Activated CD4-positive, alpha-beta T cell treated with anti-CD3 and anti-CD28 coated beads for 36 hours (primary cell): ENCODE data around the gene GPR65. TPM values are rescaled to one million over a fixed set of nuclear protein-coding genes. Genes with fewer than 3 reads are reported as not detected.

Experiments used
- ATAC-seq: fragments of 200-7000 bp; cut with Tn5 transposase; one replicate; pipeline ENCODE4 v1.10.0; 2021; ENCODE audit warnings: mild to moderate bottlenecking, moderate library complexity
- CTCF ChIA-PET: fragments of 350-600 bp; sonication (Branson Sonifier 250); formaldehyde crosslinking; loops from one replicate; lab custom pipeline; 2021; ENCODE audit warnings: antibody characterized with exemption; lab: Charles Lee
- POLR2A ChIA-PET: fragments of 350-600 bp; sonication (Branson Sonifier 250); formaldehyde crosslinking; loops from one replicate; lab custom pipeline; 2021; ENCODE audit warnings: antibody characterized with exemption, inconsistent platforms; lab: Charles Lee
- DNase-seq: peaks from one replicate; pipeline ENCODE4 v3.0.0-alpha.2; 2020
- H3K27ac Mint-ChIP-seq: one replicate; pipeline ENCODE4 v1.8.0; 2021; ENCODE audit warnings: mixed read lengths
- H3K27me3 Mint-ChIP-seq: one replicate; pipeline ENCODE4 v1.8.0; 2021; ENCODE audit warnings: mixed read lengths
- H3K36me3 Mint-ChIP-seq: one replicate; pipeline ENCODE4 v1.8.0; 2021; ENCODE audit warnings: low read depth, mixed read lengths
- H3K4me1 Mint-ChIP-seq: one replicate; pipeline ENCODE4 v1.8.0; 2021; ENCODE audit warnings: mixed read lengths
- H3K4me3 Mint-ChIP-seq: one replicate; pipeline ENCODE4 v1.8.0; 2021; ENCODE audit warnings: mild to moderate bottlenecking, moderate library complexity, mixed read lengths
- H3K9me3 Mint-ChIP-seq: one replicate; pipeline ENCODE4 v1.8.0; 2021; ENCODE audit warnings: low read depth, mixed read lengths
- intact Hi-C, 2 experiments: fragments of 100-400 bp; cut with DNase I in 1 of 2; cut with micrococcal nuclease in 1 of 2; formaldehyde crosslinking; loops; one replicate each; pipeline versions ENCODE4 v1.14.2 to v1.15.1; 2022 to 2024; cut with DNase I, micrococcal nuclease
- total RNA-seq, 2 experiments: library from RNA; stranded (reverse); gene quantifications; one replicate each; pipeline ENCODE4 v1.2.3, GENCODE V29; 2021

Gene GPR65
- total RNA-seq, 2 experiments from 2014 or later = 13.7 to 14.0 TPM

GRCh38 chr14:88036422-88036821 lies 31.5 kb downstream of the GPR65 start:
- Mint-ChIP-seq H3K4me3 (no peak overlapping the region), H3K9me3 (no peaks in the 10 kb centered on the region), H3K4me1 (peaks cover 2% of the 10 kb centered on the region), H3K27ac (no peak overlapping the region), H3K27me3 (no peaks in the 10 kb centered on the region), H3K36me3 (no peaks in the 10 kb centered on the region)
- intact Hi-C loops = no loop called here
- CTCF ChIA-PET = interaction anchor here (0.8 kb wide), 1 partner anchor 91 kb away, joined by 4 read pairs; no protein-coding TSS in a partner anchor
- no peak for ATAC-seq
- POLR2A ChIA-PET = no interaction called here
- DNase-seq = no peak

DNA sequence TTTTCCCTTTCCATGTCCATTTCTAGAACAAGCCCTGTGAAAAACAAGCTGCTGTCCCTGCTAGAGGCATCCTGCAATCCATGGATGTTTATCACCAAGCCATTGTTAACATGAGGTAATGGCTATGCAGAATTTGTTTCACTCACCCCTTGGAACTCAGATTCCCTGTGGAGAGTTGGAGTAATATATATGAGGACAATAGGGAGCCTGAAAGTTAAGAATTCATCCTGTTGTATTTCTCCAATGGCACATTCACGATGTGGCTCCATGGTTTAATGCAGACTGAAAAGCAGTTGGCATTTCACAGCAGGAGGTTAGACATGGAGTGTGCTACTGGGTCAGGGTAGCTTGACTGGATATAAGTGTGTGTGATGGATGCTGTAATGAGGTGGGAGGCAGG lies 32.4 kb downstream of the GPR65 start:
- no peak overlapping the region for H3K4me3 Mint-ChIP-seq
- ChIA-PET POLR2A (no interaction called here), CTCF (no interaction called here)
- intact Hi-C loops = no loop called here
- H3K27ac Mint-ChIP-seq = no peak overlapping the region
- no peaks in the 10 kb centered on the region for H3K36me3 Mint-ChIP-seq
- no peaks in the 10 kb centered on the region for H3K9me3 Mint-ChIP-seq
- peaks cover 2% of the 10 kb centered on the region for H3K4me1 Mint-ChIP-seq
- DNase-seq (no peak), ATAC-seq (no peak)
- H3K27me3 Mint-ChIP-seq = no peaks in the 10 kb centered on the region

DNA sequence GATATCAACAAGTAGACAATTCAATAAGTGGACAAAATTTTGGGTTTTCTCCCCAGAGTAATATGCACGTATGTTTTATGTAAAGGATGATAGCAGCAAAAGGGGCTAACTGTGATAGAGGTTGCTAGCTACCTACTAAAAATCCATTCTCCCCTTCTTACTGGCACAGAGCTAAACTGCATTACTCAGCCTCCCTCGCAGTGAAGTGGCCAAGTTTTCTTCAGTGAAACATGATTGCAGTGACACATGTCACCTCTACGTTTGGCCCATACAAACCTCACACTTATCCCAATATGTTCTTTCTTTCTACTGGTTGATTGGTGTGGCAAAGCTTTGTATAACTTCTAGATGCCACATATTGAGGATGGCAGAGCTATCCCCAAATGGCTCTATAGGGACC lies 34.3 kb downstream of the GPR65 start:
- ChIA-PET POLR2A (interaction anchor here (0.6 kb wide), 1 partner anchor 36 kb away, joined by 3 read pairs; no protein-coding TSS in a partner anchor), CTCF (interaction anchor here (1.0 to 1.9 kb wide), 4 partner anchors 17 to 93 kb away, joined by 3 to 4 read pairs (median 4); no protein-coding TSS in a partner anchor)
- Mint-ChIP-seq H3K4me1 (peaks cover 4% of the 10 kb centered on the region), H3K9me3 (no peaks in the 10 kb centered on the region), H3K27me3 (no peaks in the 10 kb centered on the region), H3K36me3 (no peaks in the 10 kb centered on the region), H3K27ac (no peak overlapping the region), H3K4me3 (no peak overlapping the region)
- ATAC-seq = peak; percentile 53
- intact Hi-C loops = no loop called here
- no peak for DNase-seq

DNA sequence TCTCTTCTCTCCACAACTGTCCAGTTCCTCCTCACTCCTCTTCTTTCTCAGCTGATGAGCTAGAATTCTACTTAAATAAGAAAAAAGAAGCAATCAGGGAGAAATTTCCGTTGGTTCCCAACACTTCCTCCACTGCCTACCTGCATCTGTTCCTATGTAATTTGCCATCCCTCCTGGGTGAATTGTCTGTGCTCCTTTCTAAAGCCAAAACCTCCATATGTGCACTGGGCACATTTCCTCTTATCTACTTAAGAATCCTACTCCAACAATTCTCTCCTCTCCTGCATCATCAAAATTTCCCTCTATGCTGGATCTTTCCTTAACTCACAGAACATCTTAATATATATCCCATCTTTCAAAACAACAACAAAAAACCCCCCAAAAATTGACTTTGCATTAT lies 35.2 kb downstream of the GPR65 start:
- POLR2A ChIA-PET = no interaction called here
- Mint-ChIP-seq H3K9me3 (no peaks in the 10 kb centered on the region), H3K27ac (no peak overlapping the region), H3K4me3 (no peak overlapping the region), H3K36me3 (no peaks in the 10 kb centered on the region), H3K4me1 (peaks cover 14% of the 10 kb centered on the region), H3K27me3 (no peaks in the 10 kb centered on the region)
- CTCF ChIA-PET = interaction anchor here (1.0 to 1.9 kb wide), 6 partner anchors 10 to 94 kb away, joined by 3 to 6 read pairs (median 4); no protein-coding TSS in a partner anchor
- ATAC-seq (no peak), DNase-seq (no peak)
- intact Hi-C loops = no loop called here

- intact Hi-C loops = loop anchor here in 1 of 2 experiments (1.0 to 2.0 kb wide), 2 partner anchors 14 to 37 kb away; no protein-coding TSS in a partner anchor
- Mint-ChIP-seq H3K4me3 (no peak overlapping the region), H3K27ac (no peak overlapping the region)
Measured at GRCh38 chr14:88043529-88044443, 38.9 kb downstream of the GPR65 start.

GRCh38 chr14:88044444-88044758 lies 39.5 kb downstream of the GPR65 start:
- intact Hi-C loops = loop anchor here in 1 of 2 experiments (1.0 to 2.0 kb wide), 2 partner anchors 15 to 38 kb away; no protein-coding TSS in a partner anchor

More at GRCh38 chr14:88043529-88044443, 38.9 kb downstream of the GPR65 start:
- Mint-ChIP-seq H3K4me1 (peaks cover 15% of the 10 kb centered on the region), H3K27me3 (peaks cover 3% of the 10 kb centered on the region), H3K36me3 (no peaks in the 10 kb centered on the region), H3K9me3 (no peaks in the 10 kb centered on the region)
- ChIA-PET POLR2A (no interaction called here), CTCF (interaction anchor here (0.9 kb wide), 1 partner anchor 70 kb away, joined by 3 read pairs; no protein-coding TSS in a partner anchor)
- DNase-seq (no peak), ATAC-seq (no peak)

DNA sequence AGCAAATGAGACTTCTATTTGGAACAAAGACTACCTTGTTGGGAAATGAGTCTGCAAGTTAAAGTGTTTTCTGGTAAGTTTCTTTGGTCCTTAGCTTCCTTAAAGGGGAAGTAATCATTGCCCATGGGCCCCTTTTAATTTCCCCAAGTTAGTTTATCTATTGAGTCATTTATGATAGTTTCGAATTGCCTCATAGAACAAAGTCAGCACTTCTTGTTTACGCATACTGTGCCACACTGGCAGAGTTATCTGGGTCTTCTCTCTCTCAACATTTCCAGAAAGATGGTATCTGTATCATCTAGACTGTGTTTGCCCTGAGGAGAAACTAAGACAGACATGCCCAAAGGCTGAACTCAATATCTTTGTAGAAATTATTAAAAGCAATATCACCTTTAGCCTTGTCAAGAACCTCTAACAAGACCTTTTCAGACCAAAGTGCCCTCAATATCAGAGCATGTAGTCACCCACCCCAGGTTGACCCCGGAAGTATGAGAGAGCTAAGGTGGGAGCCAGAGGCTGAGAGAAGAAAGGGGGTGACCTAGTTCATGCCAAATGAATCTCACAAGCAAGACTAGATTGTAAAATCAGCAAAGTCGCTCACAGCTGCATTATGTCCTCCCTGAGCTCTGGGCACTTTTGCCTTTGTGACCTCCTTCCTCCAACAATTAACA lies 40.0 kb downstream of the GPR65 start:
- intact Hi-C loops = loop anchor here (1.0 to 5.0 kb wide), 3 partner anchors 16 to 38 kb away; partner anchors contain the start of gene GPR65 (in 1 of the 2)
- Mint-ChIP-seq H3K36me3 (no peaks in the 10 kb centered on the region), H3K27me3 (peaks cover 3% of the 10 kb centered on the region), H3K4me1 (peaks cover 15% of the 10 kb centered on the region), H3K4me3 (no peak overlapping the region), H3K27ac (peak overlapping the region; percentile 3), H3K9me3 (no peaks in the 10 kb centered on the region)
- peak; percentile 12 for DNase-seq
- ChIA-PET POLR2A (no interaction called here), CTCF (no interaction called here)
- ATAC-seq = peak; percentile 95

More at GRCh38 chr14:88044444-88044758, 39.5 kb downstream of the GPR65 start:
- POLR2A ChIA-PET = no interaction called here
- H3K4me1 Mint-ChIP-seq = peaks cover 15% of the 10 kb centered on the region
- H3K9me3 Mint-ChIP-seq = no peaks in the 10 kb centered on the region
- H3K4me3 Mint-ChIP-seq = no peak overlapping the region
- DNase-seq (no peak), ATAC-seq (peak; percentile 3)
- no peaks in the 10 kb centered on the region for H3K36me3 Mint-ChIP-seq
- CTCF ChIA-PET = interaction anchor here (0.9 kb wide), 1 partner anchor 70 kb away, joined by 3 read pairs; no protein-coding TSS in a partner anchor
- H3K27ac Mint-ChIP-seq = no peak overlapping the region
- H3K27me3 Mint-ChIP-seq = peaks cover 3% of the 10 kb centered on the region

DNA sequence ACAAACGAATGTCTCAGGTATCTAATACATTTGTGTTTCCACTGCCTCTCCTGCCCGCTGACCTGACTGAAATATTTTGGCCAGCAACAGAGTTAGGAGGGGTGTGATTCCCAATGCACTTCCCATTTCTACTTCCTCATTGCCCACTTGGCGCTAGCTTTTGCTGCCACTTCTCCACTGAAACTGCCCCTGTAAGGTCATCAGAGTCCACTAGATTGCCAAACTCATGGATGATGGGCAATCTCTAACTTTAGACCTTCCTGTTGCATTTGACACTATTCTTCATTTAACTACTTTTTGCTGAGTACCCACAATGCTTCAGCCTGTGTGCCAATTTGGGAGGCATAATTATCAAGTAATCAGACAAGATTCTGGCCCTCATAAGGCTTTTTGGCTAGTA lies 40.8 kb downstream of the GPR65 start:
- ATAC-seq (no peak), DNase-seq (no peak)
- intact Hi-C loops = loop anchor here (2.0 to 5.0 kb wide), 2 partner anchors 38 to 39 kb away; partner anchors contain the start of gene GPR65 (in 1 of the 2)
- H3K36me3 Mint-ChIP-seq = no peaks in the 10 kb centered on the region
- H3K27ac Mint-ChIP-seq = peak overlapping the region; percentile 61
- ChIA-PET CTCF (interaction anchor here (1.1 kb wide), 1 partner anchor 101 kb away, joined by 4 read pairs; no protein-coding TSS in a partner anchor), POLR2A (no interaction called here)
- peaks cover 15% of the 10 kb centered on the region for H3K4me1 Mint-ChIP-seq
- H3K4me3 Mint-ChIP-seq = no peak overlapping the region
- H3K27me3 Mint-ChIP-seq = peaks cover 3% of the 10 kb centered on the region
- H3K9me3 Mint-ChIP-seq = no peaks in the 10 kb centered on the region

DNA sequence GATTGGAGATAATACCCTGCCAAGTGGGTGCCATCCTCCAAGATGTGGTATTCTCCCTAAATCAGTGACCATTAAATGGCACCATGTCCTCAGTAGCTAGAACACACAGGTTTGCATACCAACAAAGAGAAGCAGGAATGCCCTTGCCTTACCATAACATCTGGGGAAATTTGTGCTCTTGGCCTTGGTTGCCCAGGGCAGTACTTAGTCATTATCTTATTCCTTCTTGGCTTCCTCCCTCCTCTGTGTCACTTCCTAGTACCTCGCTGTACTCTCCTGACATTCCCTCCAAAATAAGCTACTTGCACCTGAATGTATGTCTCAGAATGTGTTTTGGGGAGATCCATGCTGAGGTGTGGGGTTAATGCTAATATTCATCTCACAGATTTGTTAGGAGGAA lies 43.4 kb downstream of the GPR65 start:
- Mint-ChIP-seq H3K9me3 (peaks cover 2% of the 10 kb centered on the region), H3K27ac (no peak overlapping the region), H3K27me3 (peaks cover 3% of the 10 kb centered on the region), H3K4me1 (peaks cover 15% of the 10 kb centered on the region), H3K4me3 (no peak overlapping the region), H3K36me3 (peaks cover 3% of the 10 kb centered on the region)
- no peak for ATAC-seq
- no peak for DNase-seq
- intact Hi-C loops = loop anchor here in 1 of 2 experiments (5.0 kb wide), 1 partner anchor 41 kb away; the partner anchor contains the start of gene GPR65
- CTCF ChIA-PET = interaction anchor here (0.9 to 1.5 kb wide), 3 partner anchors 16 to 42 kb away, joined by 3 to 4 read pairs (median 3); no protein-coding TSS in a partner anchor
- POLR2A ChIA-PET = no interaction called here

DNA sequence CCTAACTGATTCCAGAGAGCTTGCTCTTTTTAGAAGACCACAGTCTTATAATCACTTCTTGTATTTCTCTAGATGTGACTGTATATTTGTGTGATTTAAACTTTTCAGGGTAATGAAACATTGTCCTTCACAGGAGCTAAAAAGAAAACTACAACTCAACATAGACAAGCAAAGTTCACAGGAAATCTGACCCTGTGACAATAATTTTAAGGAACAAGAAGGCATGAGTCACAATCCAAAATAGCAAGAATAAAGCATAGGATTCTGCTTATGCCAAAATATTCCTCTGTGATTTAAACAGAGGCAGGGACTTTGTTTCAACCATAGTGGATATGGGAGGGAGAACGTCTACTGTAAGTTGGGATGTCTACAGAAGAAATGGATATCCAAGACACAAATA lies 44.3 kb downstream of the GPR65 start:
- no peak overlapping the region for H3K27ac Mint-ChIP-seq
- peaks cover 3% of the 10 kb centered on the region for H3K27me3 Mint-ChIP-seq
- ChIA-PET POLR2A (no interaction called here), CTCF (interaction anchor here (0.9 to 1.5 kb wide), 3 partner anchors 15 to 41 kb away, joined by 3 to 4 read pairs (median 3); no protein-coding TSS in a partner anchor)
- no peak for DNase-seq
- H3K9me3 Mint-ChIP-seq = peaks cover 2% of the 10 kb centered on the region
- intact Hi-C loops = loop anchor here in 1 of 2 experiments (5.0 kb wide), 1 partner anchor 42 kb away; the partner anchor contains the start of gene GPR65
- H3K4me1 Mint-ChIP-seq = peaks cover 12% of the 10 kb centered on the region
- H3K36me3 Mint-ChIP-seq = peaks cover 3% of the 10 kb centered on the region
- no peak for ATAC-seq
- no peak overlapping the region for H3K4me3 Mint-ChIP-seq

GRCh38 chr14:88049936-88050335 lies 45.0 kb downstream of the GPR65 start:
- ATAC-seq (no peak), DNase-seq (no peak)
- Mint-ChIP-seq H3K9me3 (peaks cover 2% of the 10 kb centered on the region), H3K27ac (no peak overlapping the region), H3K36me3 (peaks cover 3% of the 10 kb centered on the region), H3K4me3 (no peak overlapping the region), H3K27me3 (peaks cover 3% of the 10 kb centered on the region), H3K4me1 (peaks cover 6% of the 10 kb centered on the region)
- ChIA-PET POLR2A (no interaction called here), CTCF (interaction anchor here (0.6 to 1.5 kb wide), 2 partner anchors 22 to 194 kb away, joined by 3 read pairs; no protein-coding TSS in a partner anchor)
- intact Hi-C loops = loop anchor here in 1 of 2 experiments (5.0 kb wide), 1 partner anchor 43 kb away; the partner anchor contains the start of gene GPR65
